GM23338 (cell line): ENCODE measurements around the gene TRAPPC12. TPM values are rescaled to one million over a fixed set of nuclear protein-coding genes. Genes with fewer than 3 reads are reported as not detected.

Experiments
- ATAC-seq: fragments of 200-7000 bp; cut with Tn5 transposase; 3 replicates; pipeline ENCODE4 v1.9.1; 2020
- DNase-seq: peaks from one replicate; pipeline ENCODE4 v3.0.0-alpha.2; 2015; ENCODE audit warnings: low spot score
- H2AFZ ChIP-seq: fragments of 200-600 bp; sonication (generic); 2 replicates; pipeline ENCODE4 v1.8.0; 2016; ENCODE audit warnings: antibody characterized with exemption, mild to moderate bottlenecking, moderate library complexity
- H3F3A ChIP-seq: fragments of 200-600 bp; sonication (generic); replicated peaks from 2 replicates; pipeline ENCODE4 v1.8.0; 2017; ENCODE audit warnings: antibody characterized with exemption, mixed run types, low read depth
- H3K27ac ChIP-seq: fragments of 200-600 bp; sonication (generic); 2 replicates; pipeline ENCODE4 v1.6.1; 2016; ENCODE audit warnings: low read depth
- H3K27me3 ChIP-seq: fragments of 200-600 bp; sonication (generic); 2 replicates; pipeline ENCODE4 v1.8.0; 2016; ENCODE audit warnings: mild to moderate bottlenecking, mixed run types, moderate library complexity; ENCODE audit not compliant: insufficient read depth
- H3K36me3 ChIP-seq: fragments of 200-600 bp; sonication (generic); 2 replicates; pipeline ENCODE4 v1.8.0; 2016; ENCODE audit warnings: mild to moderate bottlenecking; ENCODE audit not compliant: insufficient read depth
- H3K4me1 ChIP-seq: fragments of 200-600 bp; sonication (generic); 2 replicates; pipeline ENCODE4 v1.8.0; 2016; ENCODE audit warnings: mild to moderate bottlenecking, moderate library complexity; ENCODE audit not compliant: insufficient read depth
- H3K4me2 ChIP-seq: fragments of 200-600 bp; sonication (generic); 2 replicates; pipeline ENCODE4 v1.7.1; 2017; ENCODE audit warnings: mixed run types
- H3K4me3 ChIP-seq: fragments of 200-600 bp; sonication (generic); 2 replicates; pipeline ENCODE4 v1.6.1; 2016; ENCODE audit warnings: mixed run types
- H3K79me2 ChIP-seq: fragments of 200-600 bp; sonication (generic); replicated peaks from 2 replicates; pipeline ENCODE4 v1.8.0; 2017; ENCODE audit warnings: mild to moderate bottlenecking; ENCODE audit not compliant: insufficient read depth
- H3K9me2 ChIP-seq: fragments of 200-600 bp; sonication (generic); 2 replicates; pipeline ENCODE4 v1.8.0; 2017; ENCODE audit not compliant: insufficient read depth
- H4K20me1 ChIP-seq: fragments of 200-600 bp; sonication (generic); replicated peaks from 2 replicates; pipeline ENCODE4 v1.8.0; 2017; ENCODE audit warnings: mild to moderate bottlenecking; ENCODE audit not compliant: insufficient read depth
- H3K27ac Mint-ChIP-seq: 2 replicates; pipeline ENCODE4 v1.8.0; 2020; ENCODE audit warnings: inconsistent platforms, mild to moderate bottlenecking, moderate library complexity, mixed read lengths
- H3K27me3 Mint-ChIP-seq: 3 replicates; pipeline ENCODE4 v1.8.0; 2022; ENCODE audit warnings: low read depth, mild to moderate bottlenecking, moderate library complexity, mixed read lengths, inconsistent platforms; ENCODE audit not compliant: insufficient read depth, poor library complexity
- H3K36me3 Mint-ChIP-seq: 3 replicates; pipeline ENCODE4 v1.8.0; 2021; ENCODE audit warnings: low read depth, mild to moderate bottlenecking, inconsistent platforms, moderate library complexity, mixed read lengths
- H3K4me1 Mint-ChIP-seq: 3 replicates; pipeline ENCODE4 v1.8.0; 2020; ENCODE audit warnings: mild to moderate bottlenecking, inconsistent platforms, mixed read lengths
- H3K4me3 Mint-ChIP-seq: 3 replicates; pipeline ENCODE4 v1.8.0; 2021; ENCODE audit warnings: moderate library complexity, mild to moderate bottlenecking, inconsistent platforms, mixed read lengths
- H3K9me3 Mint-ChIP-seq: 3 replicates; pipeline ENCODE4 v1.8.0; 2020; ENCODE audit warnings: moderate library complexity, mild to moderate bottlenecking, inconsistent platforms, mixed read lengths
- CREB1 ChIP-seq: fragments of 250-450 bp; sonication (Bioruptor Pico); IDR thresholded peaks from 2 replicates; pipeline ENCODE4 v1.5.0; 2020; ENCODE audit warnings: low read depth, mild to moderate bottlenecking, moderate library complexity
- JUNB ChIP-seq: IDR thresholded peaks from one replicate; pipeline ENCODE4 v1.6.1; 2016; ENCODE audit warnings: antibody characterized with exemption; ENCODE audit not compliant: unreplicated experiment
- POLR2AphosphoS5 ChIP-seq: IDR thresholded peaks from 2 replicates; pipeline ENCODE4 v1.6.1; 2016; ENCODE audit warnings: antibody characterized with exemption, low read depth
- ZNF114 ChIP-seq: fragments of 250-450 bp; sonication (Bioruptor Pico); IDR thresholded peaks from 2 replicates; pipeline ENCODE4 v1.5.0; 2020; ENCODE audit warnings: mild to moderate bottlenecking, moderate library complexity
- ZNF331 ChIP-seq: fragments of 250-450 bp; sonication (Bioruptor Pico); IDR thresholded peaks from 2 replicates; pipeline ENCODE4 v1.5.0; 2020; ENCODE audit warnings: low read depth, mild to moderate bottlenecking, moderate library complexity
- polyA plus RNA-seq: library from polyadenylated mRNA; unstranded; fragments of >200 nt; fragmentation: Nextera tagmentation; extraction: Ambion mirVana; gene quantifications from 2 replicates; pipeline ENCODE4 v1.2.1, GENCODE V29; 2016
- total RNA-seq: library from RNA; depleted of rRNA; stranded (reverse); fragments of >200 nt; shearing (Covaris generic); gene quantifications from 2 replicates; pipeline ENCODE4 v1.2.3, GENCODE V29; 2014
- TF ChIP-seq, protein P1 (sequence below): fragments of 250-450 bp; sonication (Bioruptor Pico); IDR thresholded peaks from 2 replicates; pipeline ENCODE4 v1.5.0; 2020; ENCODE audit warnings: mild to moderate bottlenecking, moderate library complexity

TRAPPC12 gene
- total and polyA plus RNA-seq, 2 experiments from 2014 or later = 48.9 to 57.7 TPM

DNA sequence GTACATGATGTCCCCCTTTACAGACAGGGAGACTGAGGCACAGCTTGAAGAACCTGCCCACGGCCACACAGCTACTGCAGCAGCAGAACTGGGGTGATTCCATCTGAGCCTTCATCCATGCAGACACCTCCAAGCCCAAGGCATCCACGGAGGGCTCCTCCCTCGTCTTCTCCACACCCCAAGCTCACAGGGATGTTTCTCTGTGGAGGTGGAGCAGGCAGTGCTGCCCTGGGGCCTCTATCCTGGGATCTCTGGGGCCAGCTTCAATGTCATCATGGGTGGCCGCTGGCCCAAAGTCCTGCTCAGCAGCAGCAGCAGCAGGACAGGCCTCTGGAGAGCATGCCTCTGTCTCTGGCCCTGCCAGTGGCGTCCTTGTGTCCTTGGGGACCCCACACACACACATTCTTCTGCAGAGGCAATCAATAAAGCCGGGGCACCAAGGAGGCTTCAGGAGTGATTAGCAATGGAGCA, 108.6 kb downstream of the TRAPPC12 start (continued):
- TF ChIP-seq, protein P1, sequence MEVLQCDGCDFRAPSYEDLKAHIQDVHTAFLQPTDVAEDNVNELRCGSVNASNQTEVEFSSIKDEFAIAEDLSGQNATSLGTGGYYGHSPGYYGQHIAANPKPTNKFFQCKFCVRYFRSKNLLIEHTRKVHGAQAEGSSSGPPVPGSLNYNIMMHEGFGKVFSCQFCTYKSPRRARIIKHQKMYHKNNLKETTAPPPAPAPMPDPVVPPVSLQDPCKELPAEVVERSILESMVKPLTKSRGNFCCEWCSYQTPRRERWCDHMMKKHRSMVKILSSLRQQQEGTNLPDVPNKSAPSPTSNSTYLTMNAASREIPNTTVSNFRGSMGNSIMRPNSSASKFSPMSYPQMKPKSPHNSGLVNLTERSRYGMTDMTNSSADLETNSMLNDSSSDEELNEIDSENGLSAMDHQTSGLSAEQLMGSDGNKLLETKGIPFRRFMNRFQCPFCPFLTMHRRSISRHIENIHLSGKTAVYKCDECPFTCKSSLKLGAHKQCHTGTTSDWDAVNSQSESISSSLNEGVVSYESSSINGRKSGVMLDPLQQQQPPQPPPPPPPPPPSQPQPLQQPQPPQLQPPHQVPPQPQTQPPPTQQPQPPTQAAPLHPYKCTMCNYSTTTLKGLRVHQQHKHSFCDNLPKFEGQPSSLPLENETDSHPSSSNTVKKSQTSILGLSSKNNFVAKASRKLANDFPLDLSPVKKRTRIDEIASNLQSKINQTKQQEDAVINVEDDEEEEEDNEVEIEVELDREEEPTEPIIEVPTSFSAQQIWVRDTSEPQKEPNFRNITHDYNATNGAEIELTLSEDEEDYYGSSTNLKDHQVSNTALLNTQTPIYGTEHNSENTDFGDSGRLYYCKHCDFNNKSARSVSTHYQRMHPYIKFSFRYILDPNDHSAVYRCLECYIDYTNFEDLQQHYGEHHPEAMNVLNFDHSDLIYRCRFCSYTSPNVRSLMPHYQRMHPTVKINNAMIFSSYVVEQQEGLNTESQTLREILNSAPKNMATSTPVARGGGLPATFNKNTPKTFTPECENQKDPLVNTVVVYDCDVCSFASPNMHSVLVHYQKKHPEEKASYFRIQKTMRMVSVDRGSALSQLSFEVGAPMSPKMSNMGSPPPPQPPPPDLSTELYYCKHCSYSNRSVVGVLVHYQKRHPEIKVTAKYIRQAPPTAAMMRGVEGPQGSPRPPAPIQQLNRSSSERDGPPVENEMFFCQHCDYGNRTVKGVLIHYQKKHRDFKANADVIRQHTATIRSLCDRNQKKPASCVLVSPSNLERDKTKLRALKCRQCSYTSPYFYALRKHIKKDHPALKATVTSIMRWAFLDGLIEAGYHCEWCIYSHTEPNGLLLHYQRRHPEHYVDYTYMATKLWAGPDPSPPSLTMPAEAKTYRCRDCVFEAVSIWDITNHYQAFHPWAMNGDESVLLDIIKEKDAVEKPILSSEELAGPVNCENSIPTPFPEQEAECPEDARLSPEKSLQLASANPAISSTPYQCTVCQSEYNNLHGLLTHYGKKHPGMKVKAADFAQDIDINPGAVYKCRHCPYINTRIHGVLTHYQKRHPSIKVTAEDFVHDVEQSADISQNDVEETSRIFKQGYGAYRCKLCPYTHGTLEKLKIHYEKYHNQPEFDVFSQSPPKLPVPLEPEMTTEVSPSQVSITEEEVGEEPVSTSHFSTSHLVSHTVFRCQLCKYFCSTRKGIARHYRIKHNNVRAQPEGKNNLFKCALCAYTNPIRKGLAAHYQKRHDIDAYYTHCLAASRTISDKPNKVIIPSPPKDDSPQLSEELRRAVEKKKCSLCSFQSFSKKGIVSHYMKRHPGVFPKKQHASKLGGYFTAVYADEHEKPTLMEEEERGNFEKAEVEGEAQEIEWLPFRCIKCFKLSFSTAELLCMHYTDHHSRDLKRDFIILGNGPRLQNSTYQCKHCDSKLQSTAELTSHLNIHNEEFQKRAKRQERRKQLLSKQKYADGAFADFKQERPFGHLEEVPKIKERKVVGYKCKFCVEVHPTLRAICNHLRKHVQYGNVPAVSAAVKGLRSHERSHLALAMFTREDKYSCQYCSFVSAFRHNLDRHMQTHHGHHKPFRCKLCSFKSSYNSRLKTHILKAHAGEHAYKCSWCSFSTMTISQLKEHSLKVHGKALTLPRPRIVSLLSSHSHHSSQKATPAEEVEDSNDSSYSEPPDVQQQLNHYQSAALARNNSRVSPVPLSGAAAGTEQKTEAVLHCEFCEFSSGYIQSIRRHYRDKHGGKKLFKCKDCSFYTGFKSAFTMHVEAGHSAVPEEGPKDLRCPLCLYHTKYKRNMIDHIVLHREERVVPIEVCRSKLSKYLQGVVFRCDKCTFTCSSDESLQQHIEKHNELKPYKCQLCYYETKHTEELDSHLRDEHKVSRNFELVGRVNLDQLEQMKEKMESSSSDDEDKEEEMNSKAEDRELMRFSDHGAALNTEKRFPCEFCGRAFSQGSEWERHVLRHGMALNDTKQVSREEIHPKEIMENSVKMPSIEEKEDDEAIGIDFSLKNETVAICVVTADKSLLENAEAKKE (CRISPR knock-in tag) = no peak
- TF ChIP-seq ZNF331 (CRISPR knock-in tag) (no peak), CREB1 (CRISPR knock-in tag) (no peak), ZNF114 (CRISPR knock-in tag) (no peak)

DNA sequence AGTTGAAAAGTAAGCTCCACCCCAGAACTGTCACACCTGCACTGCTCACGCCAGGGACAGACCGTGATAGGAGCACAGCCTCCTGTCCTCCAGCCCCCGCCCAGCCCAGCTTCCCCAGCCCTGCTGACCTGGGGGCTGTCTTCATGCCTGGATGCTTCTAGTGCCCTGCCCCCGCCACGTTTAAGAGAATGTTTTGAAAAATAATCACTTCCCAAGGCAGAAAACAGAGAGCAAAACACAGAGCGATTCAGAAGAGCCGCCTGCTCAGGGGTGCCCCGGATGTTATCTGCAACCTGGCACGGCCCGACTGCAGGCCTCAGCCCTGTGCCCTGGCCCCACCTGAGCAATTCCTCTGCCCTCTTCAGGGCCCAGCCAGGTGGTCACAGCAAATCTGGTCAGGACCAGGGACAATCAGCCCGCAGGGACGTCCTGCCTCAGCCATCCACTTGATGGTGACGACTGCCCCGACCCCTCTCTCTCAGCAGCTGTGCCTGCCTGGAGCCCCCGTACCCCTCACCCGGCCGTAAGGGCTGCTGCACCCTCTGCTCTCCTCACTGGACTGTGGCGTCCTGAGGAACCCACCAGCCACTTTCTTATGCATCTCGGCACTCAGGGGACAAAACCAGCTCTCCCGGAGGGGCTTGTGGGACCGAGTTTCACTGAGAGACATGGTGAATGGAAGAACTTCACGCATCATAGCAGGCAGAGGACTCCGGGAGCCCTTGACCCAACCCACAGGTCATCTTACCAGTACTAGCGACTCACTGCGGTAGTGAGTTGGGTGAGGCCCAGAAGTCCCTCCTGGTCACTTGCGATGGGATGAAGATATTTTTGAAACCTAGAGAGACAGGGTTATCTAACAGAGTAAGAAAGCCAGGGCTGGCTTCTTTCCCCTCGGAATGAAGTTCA, 109.6 kb downstream of the TRAPPC12 start:
- no peak overlapping the region for H2AFZ ChIP-seq
- H3K4me3 ChIP-seq = no peak overlapping the region
- no peaks in the 10 kb centered on the region for H4K20me1 ChIP-seq
- H3K9me2 ChIP-seq = no peaks in the 10 kb centered on the region
- H3K79me2 ChIP-seq = no peaks in the 10 kb centered on the region
- H3K4me2 ChIP-seq = no peak overlapping the region
- peaks cover 25% of the 10 kb centered on the region for H3K36me3 Mint-ChIP-seq
- peaks cover 16% of the 10 kb centered on the region for H3K9me3 Mint-ChIP-seq
- H3K4me1 ChIP-seq = no peaks in the 10 kb centered on the region; the same call in 1 of the 2 replicates
- no peak overlapping the region for H3K4me3 Mint-ChIP-seq
- 0 out of 2 replicates have a peak, but pooled peaks cover 3% of the 10 kb centered on the region for H3F3A ChIP-seq
- TF ChIP-seq, protein P1 (CRISPR knock-in tag) = no peak
- TF ChIP-seq POLR2AphosphoS5 (no peak), JUNB (no peak)
- H3K36me3 ChIP-seq = no peaks in the 10 kb centered on the region
- H3K27ac Mint-ChIP-seq = no peak overlapping the region
- DNase-seq (peak; percentile 24), ATAC-seq (peak; percentile 43)
- H3K27ac ChIP-seq = no peak overlapping the region
- no peaks in the 10 kb centered on the region for H3K27me3 ChIP-seq
- peaks cover 8% of the 10 kb centered on the region for H3K27me3 Mint-ChIP-seq
- peaks cover 21% of the 10 kb centered on the region for H3K4me1 Mint-ChIP-seq
